H1 (cell line): ENCODE results near the gene B4GALT7. TPM values are rescaled to one million over a fixed set of nuclear protein-coding genes. Genes with fewer than 3 reads are reported as not detected.

ENCODE experiments used
- CTCF ChIA-PET: fragments of 300-600 bp; sonication (Branson Sonifier 250); formaldehyde crosslinking; loops from one replicate; lab custom pipeline; 2021; ENCODE audit not compliant: partially characterized antibody; lab: Charles Lee
- POLR2A ChIA-PET: fragments of 300-600 bp; sonication (Branson Sonifier 250); formaldehyde crosslinking; loops from one replicate; lab custom pipeline; 2021; ENCODE audit warnings: inconsistent platforms; ENCODE audit not compliant: partially characterized antibody; lab: Charles Lee
- DNase-seq, 2 experiments: peaks; one replicate each; pipeline versions ENCODE4 v3.0.0 to v3.0.0-alpha.2; 2010 to 2022; ENCODE audit warnings: low spot score in 2 of 2, low read depth in 1 of 2, mixed read lengths in 1 of 2
- FAIRE-seq: peaks from 2 replicates; lab custom pipeline; 2011; peaks lifted over from hg19 to GRCh38; lab: Jason Lieb, UNC
- H2AFZ ChIP-seq: 2 replicates; pipeline ENCODE4 v1.8.1; 2012; ENCODE audit warnings: low read length, inconsistent platforms
- H2AK5ac ChIP-seq: 2 replicates; pipeline ENCODE4 v1.6.1; 2013; ENCODE audit warnings: low read depth, low read length
- H2BK120ac ChIP-seq: replicated peaks from 2 replicates; pipeline ENCODE3; 2013; ENCODE audit warnings: low read depth, low read length, inconsistent platforms
- H2BK12ac ChIP-seq: 2 replicates; pipeline ENCODE4 v1.6.1; 2013; ENCODE audit warnings: low read depth, low read length
- H2BK15ac ChIP-seq: 2 replicates; pipeline ENCODE4 v1.6.1; 2013; ENCODE audit warnings: low read length
- H2BK20ac ChIP-seq: 2 replicates; pipeline ENCODE4 v1.6.1; 2013; ENCODE audit warnings: low read length
- H2BK5ac ChIP-seq: 2 replicates; pipeline ENCODE4 v1.6.1; 2013; ENCODE audit warnings: low read depth, low read length
- H3K14ac ChIP-seq: 2 replicates; pipeline ENCODE4 v1.6.1; 2013; ENCODE audit warnings: inconsistent platforms; ENCODE audit not compliant: insufficient read length
- H3K18ac ChIP-seq: 2 replicates; pipeline ENCODE4 v1.6.1; 2013; ENCODE audit warnings: low read length; ENCODE audit errors: extremely low read depth
- H3K23ac ChIP-seq: 2 replicates; pipeline ENCODE4 v1.6.1; 2013; ENCODE audit warnings: inconsistent platforms; ENCODE audit not compliant: insufficient read length
- H3K23me2 ChIP-seq: 2 replicates; pipeline ENCODE4 v1.6.1; 2013; ENCODE audit warnings: low read depth, low read length
- H3K27ac ChIP-seq: 2 replicates; pipeline ENCODE4 v1.6.1; 2011; ENCODE audit warnings: low read depth, low read length, inconsistent platforms
- H3K27me3 ChIP-seq, 4 experiments: replicated peaks in 1 of 4; 1 replicate in 1 of 4; 2 replicates in 3 of 4; pipeline versions ENCODE4 v1.6.1 to v1.8.1; 2011 to 2013; ENCODE audit warnings: low read length in 3 of 4, mild to moderate bottlenecking in 3 of 4, inconsistent platforms in 2 of 4, mixed read lengths in 2 of 4, moderate library complexity in 1 of 4; ENCODE audit not compliant: control insufficient read depth in 3 of 4, insufficient read depth in 3 of 4; ENCODE audit errors: extremely low read depth in 1 of 4
- H3K36me3 ChIP-seq, 4 experiments: 2 replicates each; pipeline versions ENCODE4 v1.6.1 to v1.8.1; 2011 to 2013; ENCODE audit warnings: mild to moderate bottlenecking in 4 of 4, low read length in 3 of 4, moderate library complexity in 2 of 4, control low read depth in 1 of 4, inconsistent platforms in 1 of 4; ENCODE audit not compliant: insufficient read depth in 4 of 4, control insufficient read depth in 2 of 4
- H3K4ac ChIP-seq: replicated peaks from 2 replicates; pipeline ENCODE3; 2013; ENCODE audit warnings: low read length, low read depth, mixed read lengths, inconsistent platforms; ENCODE audit not compliant: insufficient read length
- H3K4me1 ChIP-seq, 4 experiments: replicated peaks in 1 of 4; 1 replicate in 1 of 4; 2 replicates in 3 of 4; pipeline versions ENCODE4 v1.6.1 to v1.8.1; 2011 to 2013; ENCODE audit warnings: low read length in 3 of 4, inconsistent platforms in 2 of 4, mixed read lengths in 1 of 4; ENCODE audit not compliant: insufficient read depth in 4 of 4, control insufficient read depth in 3 of 4
- H3K4me2 ChIP-seq, 2 experiments: 2 replicates each; pipeline versions ENCODE4 v1.6.1 to v1.8.1; 2011 to 2013; ENCODE audit warnings: low read depth in 2 of 2, low read length in 2 of 2, control low read depth in 1 of 2, inconsistent platforms in 1 of 2, mild to moderate bottlenecking in 1 of 2; ENCODE audit not compliant: insufficient read depth in 1 of 2
- H3K4me3 ChIP-seq, 4 experiments: fragments of 200-600, 300-600 bp in 1 of 4; sonication (generic), shearing (Covaris generic), sonication (Bioruptor Twin) in 1 of 4; 2 replicates each; pipeline versions ENCODE4 v1.5.1 to v1.8.1; 2011 to 2016; ENCODE audit warnings: low read length in 4 of 4, low read depth in 3 of 4, control low read depth in 2 of 4, inconsistent platforms in 2 of 4, mild to moderate bottlenecking in 2 of 4, mixed read lengths in 1 of 4, moderate library complexity in 1 of 4; ENCODE audit not compliant: insufficient read depth in 2 of 4; ENCODE audit errors: extremely low read depth in 1 of 4
- H3K56ac ChIP-seq: replicated peaks from 2 replicates; pipeline ENCODE3; 2013; ENCODE audit warnings: low read depth, mild to moderate bottlenecking, mixed read lengths, low read length, inconsistent platforms; ENCODE audit not compliant: insufficient read length
- H3K79me1 ChIP-seq: 2 replicates; pipeline ENCODE4 v1.6.1; 2013; ENCODE audit warnings: low read depth, low read length, control low read depth
- H3K79me2 ChIP-seq, 2 experiments: 2 replicates each; pipeline versions ENCODE4 v1.6.1 to v1.8.1; 2012 to 2013; ENCODE audit warnings: low read length in 2 of 2, mild to moderate bottlenecking in 2 of 2, inconsistent platforms in 1 of 2; ENCODE audit not compliant: insufficient read depth in 2 of 2, control insufficient read depth in 1 of 2
- H3K9ac ChIP-seq, 4 experiments: replicated peaks in 1 of 4; 1 replicate in 1 of 4; 2 replicates in 3 of 4; pipeline versions ENCODE4 v1.6.1 to v1.8.1; 2011 to 2013; ENCODE audit warnings: low read depth in 3 of 4, low read length in 3 of 4, control low read depth in 2 of 4, mild to moderate bottlenecking in 2 of 4, moderate library complexity in 2 of 4, inconsistent platforms in 1 of 4; ENCODE audit errors: extremely low read depth in 1 of 4
- H3K9me3 ChIP-seq, 2 experiments: 2 replicates each; pipeline versions ENCODE4 v1.6.1 to v1.8.1; 2012 to 2013; ENCODE audit warnings: mild to moderate bottlenecking in 2 of 2, moderate library complexity in 2 of 2, control low read depth in 1 of 2, inconsistent platforms in 1 of 2, low read depth in 1 of 2, low read length in 1 of 2, mixed read lengths in 1 of 2; ENCODE audit not compliant: insufficient read depth in 2 of 2
- H4K20me1 ChIP-seq, 2 experiments: replicated peaks in 1 of 2; 2 replicates each; pipeline versions ENCODE3 to v1.8.1; 2011 to 2013; ENCODE audit warnings: inconsistent platforms in 2 of 2, low read length in 2 of 2, mild to moderate bottlenecking in 1 of 2; ENCODE audit not compliant: insufficient read depth in 2 of 2, control insufficient read depth in 1 of 2
- H4K5ac ChIP-seq: 2 replicates; pipeline ENCODE4 v1.6.1; 2013; ENCODE audit warnings: low read length, low read depth, mixed read lengths, inconsistent platforms; ENCODE audit not compliant: insufficient read length
- H4K8ac ChIP-seq: 2 replicates; pipeline ENCODE4 v1.8.0; 2013; ENCODE audit warnings: mild to moderate bottlenecking, moderate library complexity, low read length, inconsistent platforms; ENCODE audit not compliant: insufficient read depth; ENCODE audit errors: extremely low read depth
- H4K91ac ChIP-seq: replicated peaks from 2 replicates; pipeline ENCODE3; 2013; ENCODE audit warnings: low read length, mixed read lengths, inconsistent platforms; ENCODE audit not compliant: insufficient read length
- MAX ChIP-seq: IDR thresholded peaks from 2 replicates; pipeline ENCODE4 v1.6.1; 2012; ENCODE audit warnings: inconsistent platforms
- TCF12 ChIP-seq: IDR thresholded peaks from 2 replicates; pipeline ENCODE4 v1.6.1; 2011; ENCODE audit warnings: low read depth, mild to moderate bottlenecking, low read length
- WGBS, 2 experiments: shearing (Covaris generic) in 1 of 2; methylation state at CpG; one replicate each; pipeline versions ENCODE4 v1.1.6 to v1.1.7; 2013 to 2015; ENCODE audit warnings: low lambda C conversion rate in 2 of 2, mixed read lengths in 2 of 2, inconsistent platforms in 1 of 2, low coverage in 1 of 2, missing lambda C conversion rate in 1 of 2; ENCODE audit not compliant: insufficient replicate concordance in 2 of 2, insufficient coverage in 1 of 2, insufficient read length in 1 of 2; ENCODE audit errors: extremely low coverage in 1 of 2, missing lambda C conversion rate in 1 of 2; 5-methylcytosine and 5-hydroxymethylcytosine counted together
- polyA plus RNA-seq, 7 experiments: library from polyadenylated mRNA; depleted of rRNA in 3 of 7; stranded (reverse) in 5 of 7; unstranded in 2 of 7; fragments of >200 nt in 5 of 7; fragments of 200-250 nt in 2 of 7; gene quantifications; 1 replicate in 5 of 7; 2 replicates in 1 of 7; 4 replicates in 1 of 7; pipeline versions ENCODE4 v1.2.1 to v1.2.3, GENCODE V29; 2011 to 2013; ENCODE audit warnings: missing spikeins in 2 of 7, mixed read lengths in 2 of 7
- total RNA-seq: library from RNA; stranded (reverse); fragmentation: NEBNext Ultra II Directional; extraction: Animal tissue kit (Norgen Biotek cat#: 25700); gene quantifications from 2 replicates; pipeline ENCODE4 v1.2.1, GENCODE V29; 2021

Gene B4GALT7
- total and polyA plus RNA-seq, 2 of the 8 experiments (the other 6 are each of a cell fraction or from before 2014, with no cell fraction given): 18.7 to 31.9 TPM

- Histone ChIP-seq H2BK5ac (no peak overlapping the region), H2AK5ac (no peak overlapping the region), H3K27me3 (no peaks in the 10 kb centered on the region), H3K56ac (no peak overlapping the region), H3K4ac (no peak overlapping the region), H3K23ac (no peak overlapping the region), H4K5ac (no peak overlapping the region), H2BK12ac (no peak overlapping the region), H4K20me1 (no peaks in the 10 kb centered on the region), H3K9ac (no peak overlapping the region), H3K14ac (no peak overlapping the region), H4K91ac (no peak overlapping the region), H3K18ac (no peak overlapping the region), H3K4me3 (no peak overlapping the region), H3K79me1 (no peaks in the 10 kb centered on the region), H2BK20ac (no peak overlapping the region), H3K4me2 (no peak overlapping the region), H3K79me2 (no peaks in the 10 kb centered on the region), H3K36me3 (no peaks in the 10 kb centered on the region), H3K27ac (no peak overlapping the region), H4K8ac (no peak overlapping the region), H3K4me1 (no peaks in the 10 kb centered on the region), H3K9me3 (no peaks in the 10 kb centered on the region), H3K23me2 (no peaks in the 10 kb centered on the region), H2AFZ (no peak overlapping the region), H2BK15ac (no peak overlapping the region), H2BK120ac (no peak overlapping the region)
- CTCF ChIA-PET: interaction anchor here (0.7 to 1.7 kb wide), 3 partner anchors 29 to 491 kb away, joined by 3 to 6 read pairs (median 3); no protein-coding TSS in a partner anchor
- DNase-seq: no peak
- WGBS, 2 experiments: 92% methylated on average over 7 of the region's 8 CpGs; no CpG with 5 or more reads in 1 of the 2 experiments
- POLR2A ChIA-PET: interaction anchor here (2.6 kb wide), 1 partner anchor 14 kb away, joined by 9 read pairs; the partner anchor contains the start of gene TMED9
- no peak for FAIRE-seq
- no peak for TF ChIP-seq MAX
- TF ChIP-seq TCF12: no peak
Measured at GRCh38 chr5:177578316-177578715, 21.6 kb upstream of the B4GALT7 start.
